ENCODE results near the gene CREB1.

CREB1 gene

DNA sequence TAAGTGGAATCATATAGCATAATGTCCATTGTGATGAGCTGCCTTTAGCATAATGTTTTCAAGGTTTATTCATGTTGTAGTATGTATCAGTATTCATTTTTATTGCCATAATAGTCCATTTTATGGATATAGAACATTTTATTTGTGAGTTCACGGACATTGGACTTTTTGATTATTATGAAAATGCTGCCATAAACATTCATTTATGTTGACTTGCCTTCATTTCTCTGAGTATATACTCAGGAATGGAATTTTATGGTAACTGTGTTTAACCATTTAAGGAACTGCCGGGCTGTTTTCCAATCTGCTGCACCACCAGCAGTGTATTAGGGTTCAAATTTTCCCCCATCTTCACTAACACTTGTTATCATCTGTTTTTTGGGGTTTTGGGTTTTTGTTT, 12.2 kb downstream of the CREB1 start:
- no peak for DNase-seq (ENCODE audit: low read depth in 2 of 2)

DNA sequence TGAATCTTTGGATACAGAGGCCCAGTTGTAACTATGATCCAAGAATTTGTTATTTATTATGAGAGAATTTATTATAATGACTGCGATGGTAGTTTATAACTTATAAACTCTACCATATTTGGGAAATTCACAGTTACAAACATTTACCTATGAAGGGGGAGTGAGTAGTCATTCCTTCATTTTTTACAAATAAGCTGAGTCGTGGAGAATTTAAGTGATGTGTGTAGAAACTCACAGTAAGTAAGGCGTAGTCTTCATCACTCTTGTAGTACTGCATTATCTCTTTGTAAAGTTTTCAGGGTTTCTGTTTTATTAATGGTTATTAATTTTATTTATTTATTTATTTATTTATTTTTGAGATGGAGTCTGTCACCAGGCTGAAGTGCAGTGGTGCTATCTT, 13.5 kb downstream of the CREB1 start:
- no peak for DNase-seq (ENCODE audit: low read depth in 2 of 2)

DNA sequence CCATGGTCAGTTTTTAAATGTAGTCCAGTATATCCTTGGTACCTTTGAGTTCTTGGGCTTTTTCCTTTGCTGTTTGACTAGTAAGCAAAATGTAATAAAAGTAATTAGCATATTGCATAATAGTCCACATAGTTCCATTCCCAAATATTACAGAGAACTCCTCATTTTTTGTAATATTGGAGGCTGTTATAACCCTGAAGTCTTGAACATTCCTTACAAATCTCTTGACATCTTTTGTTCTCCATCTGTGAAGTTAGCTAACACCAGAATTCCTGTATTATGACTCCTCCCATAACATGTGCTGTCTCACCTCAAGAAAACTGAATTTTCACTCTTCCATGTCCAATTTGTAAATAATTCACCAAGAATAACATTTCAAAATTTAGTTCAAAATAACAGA, 17.1 kb downstream of the CREB1 start:
- DNase-seq (ENCODE audit: low read depth in 2 of 2), result no peak

GRCh38 chr2:207549145-207549544, 19.4 kb downstream of the CREB1 start:
- no peak for DNase-seq (ENCODE audit: low read depth in 2 of 2)

DNA sequence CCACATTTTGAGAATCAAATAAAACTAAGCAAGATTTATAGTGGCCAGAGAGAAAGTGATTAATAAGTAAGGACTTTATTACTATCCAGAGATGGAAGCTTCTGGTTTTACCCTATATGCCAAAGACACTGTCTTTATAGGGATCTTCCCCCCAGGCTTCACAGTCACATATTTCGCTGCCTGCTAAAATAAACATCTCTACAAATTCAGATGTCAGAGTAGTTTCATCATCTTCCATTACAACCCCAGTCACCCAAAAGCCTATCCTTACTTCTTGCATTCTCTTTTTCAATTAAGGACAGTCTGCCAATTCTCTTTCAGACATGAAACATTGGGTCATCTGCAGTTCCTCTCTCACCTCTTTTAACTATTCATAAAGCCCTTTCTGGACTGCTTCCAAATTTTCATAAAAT, 28.3 kb downstream of the CREB1 start:
- no peak for DNase-seq (ENCODE audit: low read depth in 2 of 2)

GRCh38 chr2:207561386-207562080, 31.8 kb downstream of the CREB1 start:
- no peak for DNase-seq (ENCODE audit: low read depth in 2 of 2)

DNA sequence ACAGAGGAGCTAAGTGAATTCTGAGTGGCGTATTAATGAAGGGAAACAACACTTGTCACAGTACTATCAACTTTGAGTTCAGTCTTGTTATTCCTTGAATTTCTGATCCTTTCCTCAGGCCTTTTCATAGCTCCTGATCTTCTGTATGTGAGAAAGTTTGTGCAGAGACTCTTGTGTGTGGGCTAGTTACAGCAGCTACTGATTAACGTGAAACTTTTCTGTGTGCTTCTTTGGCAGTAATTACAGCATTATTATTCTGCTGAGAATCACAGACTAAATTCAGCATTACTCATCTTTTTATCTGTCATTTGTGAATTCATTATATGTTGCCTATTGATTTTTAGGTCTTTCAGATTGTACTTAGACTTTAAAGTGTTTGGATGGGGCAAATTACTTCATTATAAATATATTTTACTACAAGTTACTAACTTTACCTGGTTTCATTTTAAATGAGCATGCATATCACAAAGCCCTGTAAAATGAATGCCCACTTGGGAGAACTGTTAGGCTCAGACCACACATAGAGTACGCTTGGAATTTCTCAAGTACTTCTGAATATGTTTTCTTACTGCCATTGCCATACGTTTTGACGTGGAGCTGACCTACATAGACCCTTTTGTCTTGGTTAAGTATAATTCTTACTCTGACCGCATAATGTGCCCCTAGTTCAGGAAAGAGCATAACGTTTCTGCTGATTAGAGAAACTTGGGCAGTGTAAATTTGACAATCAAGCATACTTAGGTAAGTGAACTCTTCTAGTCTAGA, 36.2 kb downstream of the CREB1 start:
- DNase-seq (ENCODE audit: low read depth in 2 of 2), result no peak

DNA sequence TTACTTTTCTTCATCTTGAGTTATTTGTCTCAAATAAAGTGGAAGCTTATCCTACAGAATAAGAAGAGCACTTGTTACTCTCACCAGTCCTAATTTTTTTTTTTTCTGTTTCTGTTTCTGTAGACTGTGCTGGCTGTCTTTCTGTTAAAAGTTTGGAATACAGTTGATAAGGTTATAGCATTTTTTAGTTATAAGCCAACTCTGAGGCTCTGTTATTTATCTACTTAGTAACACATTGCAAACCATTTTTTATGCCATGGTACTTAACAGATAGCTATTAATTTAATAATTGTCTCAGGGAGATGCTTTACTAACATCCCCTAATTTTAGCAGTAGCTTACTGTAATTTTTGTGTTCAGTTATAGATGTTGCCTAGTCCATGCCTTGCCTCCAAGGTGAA, 37.9 kb downstream of the CREB1 start:
- DNase-seq (ENCODE audit: low read depth in 2 of 2), result no peak

DNA sequence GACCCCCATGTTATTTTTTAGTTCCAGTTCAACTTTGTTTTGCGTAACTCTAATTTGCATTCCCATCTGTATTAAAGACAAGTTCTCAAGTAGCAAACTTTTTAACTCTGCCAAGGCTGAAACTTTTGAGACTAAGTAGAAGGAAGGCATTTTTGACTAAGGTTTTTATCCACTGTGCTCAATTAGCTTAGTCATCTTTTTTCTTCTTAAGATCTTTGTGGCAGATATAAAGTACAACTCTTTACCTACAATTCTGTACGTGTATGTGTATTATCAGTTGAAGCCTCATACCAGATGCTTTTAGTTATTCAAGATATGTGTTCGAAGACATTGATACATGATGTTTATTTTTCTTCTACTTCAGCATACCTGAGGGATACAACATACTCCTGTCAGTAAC, 41.6 kb downstream of the CREB1 start:
- no peak for DNase-seq (ENCODE audit: low read depth in 2 of 2)

GRCh38 chr2:207584952-207585351, 55.2 kb downstream of the CREB1 start:
- DNase-seq (ENCODE audit: low read depth in 2 of 2), result no peak

DNA sequence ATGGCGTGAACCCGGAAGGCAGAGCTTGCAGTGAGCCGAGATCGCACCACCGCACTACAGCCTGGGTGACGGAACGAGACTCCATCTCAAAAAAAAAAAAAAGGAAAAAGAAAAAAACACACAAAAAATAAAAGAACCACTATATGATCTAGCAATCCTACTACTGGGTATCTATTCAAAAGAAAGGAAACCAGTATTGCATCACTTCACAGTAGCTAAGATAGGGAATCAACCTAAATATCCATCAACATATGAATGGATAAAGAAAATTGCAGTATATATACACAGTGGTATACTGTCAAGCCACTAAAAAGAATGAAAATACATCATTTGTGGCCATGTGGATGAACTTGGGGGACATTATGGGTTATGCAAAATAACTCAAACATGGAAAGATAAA, 57.5 kb downstream of the CREB1 start:
- no peak for DNase-seq (ENCODE audit: low read depth in 2 of 2)

- DNase-seq (ENCODE audit: low read depth in 2 of 2), result no peak
These were observed 59.4 kb downstream of the CREB1 start for GRCh38 chr2:207589143-207589542.

GRCh38 chr2:207593277-207593676, 63.5 kb downstream of the CREB1 start:
- no peak for DNase-seq (ENCODE audit: low read depth in 2 of 2)

- DNase-seq (ENCODE audit: low read depth in 2 of 2), result no peak
These were observed 64.5 kb downstream of the CREB1 start for GRCh38 chr2:207594264-207594663.

DNA sequence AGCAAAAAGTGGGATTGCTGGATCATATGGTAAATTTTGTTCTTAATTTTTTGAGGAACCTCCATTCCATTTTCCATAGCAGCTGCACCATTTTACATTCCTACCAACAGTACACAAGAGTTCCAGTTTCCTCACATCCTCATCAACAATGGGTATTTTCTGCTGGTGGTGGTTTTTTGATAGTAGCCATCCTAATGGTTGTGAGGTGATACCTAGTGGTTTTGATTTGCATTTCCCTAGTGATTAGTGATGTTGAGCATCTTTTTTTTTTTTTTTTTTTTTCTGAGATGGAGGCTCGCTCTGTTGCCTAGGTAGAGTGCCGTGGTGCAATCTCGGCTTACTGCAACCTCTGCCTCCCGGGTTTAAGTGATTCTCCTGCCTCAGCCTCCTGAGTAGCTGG, 65.0 kb downstream of the CREB1 start:
- no peak for DNase-seq (ENCODE audit: low read depth in 2 of 2)

- no peak for DNase-seq (ENCODE audit: low read depth in 2 of 2)
These were observed 69.9 kb downstream of the CREB1 start for GRCh38 chr2:207599636-207600035.

GRCh38 chr2:207600231-207600630, 70.5 kb downstream of the CREB1 start:
- DNase-seq (ENCODE audit: low read depth in 2 of 2), result no peak

DNA sequence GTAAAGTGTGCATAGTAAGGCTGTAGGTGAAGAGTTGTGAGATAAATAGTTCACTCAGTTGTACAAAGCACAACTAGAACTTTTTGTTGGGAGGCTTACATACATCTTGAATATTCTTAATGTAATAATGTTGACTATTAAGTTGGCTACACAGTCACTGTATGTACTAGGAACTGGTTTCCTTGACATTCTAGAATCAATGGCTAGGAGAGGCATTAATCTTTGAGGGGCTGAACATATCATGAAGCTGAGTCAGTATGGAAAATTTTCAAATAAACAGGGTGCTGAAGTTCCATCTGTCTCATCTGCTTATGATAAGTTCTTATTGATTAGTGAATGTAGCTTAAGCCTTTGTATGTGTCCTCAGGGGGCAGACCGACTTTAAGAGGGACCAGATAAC, 72.0 kb downstream of the CREB1 start:
- no peak for DNase-seq (ENCODE audit: low read depth in 2 of 2)

DNA sequence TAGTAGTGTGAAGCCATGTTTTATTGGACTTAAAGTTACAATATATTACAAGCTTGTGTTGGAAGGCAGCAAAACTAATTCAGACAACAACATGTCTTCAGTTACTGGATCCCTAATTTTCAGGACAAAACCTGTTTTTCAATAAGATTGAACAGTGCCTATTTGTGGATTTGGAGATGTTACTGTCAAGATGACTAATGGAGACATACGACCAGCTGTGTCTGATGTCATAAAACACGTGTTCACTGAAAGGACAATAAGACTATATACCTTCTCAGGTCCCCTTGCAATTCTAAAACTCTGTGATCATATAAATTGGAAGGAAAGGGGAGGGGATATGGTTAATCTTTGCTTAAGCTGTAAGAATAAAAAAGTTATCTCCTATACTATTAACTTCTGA, 73.7 kb downstream of the CREB1 start:
- DNase-seq (ENCODE audit: low read depth in 2 of 2), result no peak

DNA sequence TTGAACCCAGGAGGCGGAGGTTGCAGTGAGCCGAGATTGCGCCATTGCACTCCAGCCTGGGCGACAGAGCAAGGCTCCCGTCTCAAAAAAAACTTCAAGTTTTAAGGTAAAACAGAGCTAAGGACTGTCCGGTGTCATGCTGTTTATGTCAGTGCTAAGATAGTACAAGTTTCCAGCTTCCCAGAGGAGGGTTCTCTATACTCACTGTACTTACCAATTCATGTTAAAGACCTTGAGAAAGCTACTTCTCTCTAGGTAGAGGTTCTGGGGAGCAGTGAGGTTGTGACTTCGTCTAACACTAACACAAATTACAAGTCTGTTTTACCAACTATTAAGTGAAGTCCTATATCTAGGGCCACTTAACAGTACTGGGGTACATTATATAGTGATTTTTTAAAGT, 76.6 kb downstream of the CREB1 start:
- DNase-seq (ENCODE audit: low read depth in 2 of 2), result no peak

- no peak for DNase-seq (ENCODE audit: low read depth in 2 of 2)
These were observed 77.1 kb downstream of the CREB1 start for GRCh38 chr2:207606829-207607228.

GRCh38 chr2:207612714-207613113, 83.0 kb downstream of the CREB1 start:
- no peak for DNase-seq (ENCODE audit: low read depth in 2 of 2)

GRCh38 chr2:207614824-207615223, 85.1 kb downstream of the CREB1 start:
- DNase-seq (ENCODE audit: low read depth in 2 of 2), result no peak

DNA sequence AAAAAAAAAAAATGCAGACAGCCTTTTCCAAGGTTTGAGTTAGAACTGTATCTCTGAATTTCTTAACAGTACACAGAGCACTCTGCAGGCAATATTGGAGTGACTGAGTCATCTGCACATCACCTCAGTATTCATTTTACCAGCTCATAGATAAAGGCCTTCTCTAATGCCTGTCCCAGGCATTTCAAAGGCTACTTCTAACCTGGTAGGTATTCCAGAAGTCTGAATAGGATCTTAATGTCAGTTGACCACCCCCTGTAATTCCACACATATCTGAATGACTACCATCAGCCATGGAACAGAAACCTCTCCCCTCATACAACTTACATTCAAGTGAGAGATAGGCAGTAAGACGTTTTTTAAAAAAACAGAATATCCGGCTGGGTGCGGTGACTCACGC, 86.4 kb downstream of the CREB1 start:
- no peak for DNase-seq (ENCODE audit: low read depth in 2 of 2)
